ENCODE results near the gene ABR. TPM values are rescaled to one million over a fixed set of nuclear protein-coding genes. Genes with fewer than 3 reads are reported as not detected.

ABR gene
- total RNA-seq, 1 experiment from 2014 or later = 172 TPM

DNA sequence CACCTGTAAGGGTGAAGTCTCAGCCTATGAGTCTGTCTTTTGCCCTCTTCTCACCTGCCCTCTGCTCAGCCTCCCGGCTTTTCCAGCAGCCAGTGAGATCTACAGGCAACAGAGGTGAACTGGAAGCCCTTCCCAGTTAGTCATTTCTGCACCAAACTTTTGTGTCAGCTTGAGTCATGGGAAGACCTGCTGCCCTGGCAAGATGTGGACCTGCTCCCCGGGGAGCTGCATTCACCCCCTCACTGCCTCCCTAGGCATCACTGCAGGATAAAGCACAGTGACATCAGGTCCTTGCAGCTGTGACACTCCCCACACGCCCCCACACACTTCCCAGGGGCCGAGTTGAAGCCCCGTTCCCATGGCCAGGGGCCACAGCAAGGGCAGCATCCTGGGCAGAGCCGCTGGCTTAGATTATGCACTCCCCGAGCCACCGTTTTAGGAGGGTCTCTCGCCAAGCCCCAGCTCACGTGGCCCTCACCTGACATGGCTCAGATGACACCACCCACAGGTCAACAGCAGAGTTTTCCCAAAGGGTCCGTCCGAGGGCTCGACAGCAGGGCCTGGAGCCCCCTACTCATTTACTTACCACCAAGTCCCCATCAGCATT lies 6.5 kb upstream of the ABR start:
- peaks cover 18% of the 10 kb centered on the region for H3K4me1 ChIP-seq (ENCODE audit: control insufficient read depth, insufficient read depth, low read length)
- no peaks in the 10 kb centered on the region for H3K36me3 ChIP-seq (ENCODE audit: control insufficient read depth, insufficient read depth, low read length)
- H3K9me3 ChIP-seq (ENCODE audit: control insufficient read depth, insufficient read depth, low read depth, low read length) = no peaks in the 10 kb centered on the region
- no peak for ATAC-seq
- DNase-seq (ENCODE audit: low read depth, low spot score) = no peak
- no peak overlapping the region for H3K27ac ChIP-seq (ENCODE audit: low read length)
- in situ Hi-C loops (cut with HindIII; ENCODE audit: low pct_unique_long_range_greater_than_20kb, low sequenced_read_pairs) = no loop called here
- no peaks in the 10 kb centered on the region for H3K27me3 ChIP-seq (ENCODE audit: control insufficient read depth, insufficient read depth, low read length)
- TF ChIP-seq SIN3A (IDR thresholded peaks at IDR 0.05; ENCODE audit: borderline replicate concordance, insufficient read depth, low read depth, low read length) = no peak
- TF ChIP-seq POLR2AphosphoS5 (IDR thresholded peaks at IDR 0.05; ENCODE audit: low read depth, low read length) = no peak
- TF ChIP-seq TCF7L2 (IDR thresholded peaks at IDR 0.05; ENCODE audit: low read depth, low read length) = no peak
- TF ChIP-seq, protein P1, sequence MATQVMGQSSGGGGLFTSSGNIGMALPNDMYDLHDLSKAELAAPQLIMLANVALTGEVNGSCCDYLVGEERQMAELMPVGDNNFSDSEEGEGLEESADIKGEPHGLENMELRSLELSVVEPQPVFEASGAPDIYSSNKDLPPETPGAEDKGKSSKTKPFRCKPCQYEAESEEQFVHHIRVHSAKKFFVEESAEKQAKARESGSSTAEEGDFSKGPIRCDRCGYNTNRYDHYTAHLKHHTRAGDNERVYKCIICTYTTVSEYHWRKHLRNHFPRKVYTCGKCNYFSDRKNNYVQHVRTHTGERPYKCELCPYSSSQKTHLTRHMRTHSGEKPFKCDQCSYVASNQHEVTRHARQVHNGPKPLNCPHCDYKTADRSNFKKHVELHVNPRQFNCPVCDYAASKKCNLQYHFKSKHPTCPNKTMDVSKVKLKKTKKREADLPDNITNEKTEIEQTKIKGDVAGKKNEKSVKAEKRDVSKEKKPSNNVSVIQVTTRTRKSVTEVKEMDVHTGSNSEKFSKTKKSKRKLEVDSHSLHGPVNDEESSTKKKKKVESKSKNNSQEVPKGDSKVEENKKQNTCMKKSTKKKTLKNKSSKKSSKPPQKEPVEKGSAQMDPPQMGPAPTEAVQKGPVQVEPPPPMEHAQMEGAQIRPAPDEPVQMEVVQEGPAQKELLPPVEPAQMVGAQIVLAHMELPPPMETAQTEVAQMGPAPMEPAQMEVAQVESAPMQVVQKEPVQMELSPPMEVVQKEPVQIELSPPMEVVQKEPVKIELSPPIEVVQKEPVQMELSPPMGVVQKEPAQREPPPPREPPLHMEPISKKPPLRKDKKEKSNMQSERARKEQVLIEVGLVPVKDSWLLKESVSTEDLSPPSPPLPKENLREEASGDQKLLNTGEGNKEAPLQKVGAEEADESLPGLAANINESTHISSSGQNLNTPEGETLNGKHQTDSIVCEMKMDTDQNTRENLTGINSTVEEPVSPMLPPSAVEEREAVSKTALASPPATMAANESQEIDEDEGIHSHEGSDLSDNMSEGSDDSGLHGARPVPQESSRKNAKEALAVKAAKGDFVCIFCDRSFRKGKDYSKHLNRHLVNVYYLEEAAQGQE (IDR thresholded peaks at IDR 0.05; ENCODE audit: insufficient read depth in 1 of 2, low read depth in 2 of 2, low read length in 1 of 2) = no peak
- TF ChIP-seq, protein P2, sequence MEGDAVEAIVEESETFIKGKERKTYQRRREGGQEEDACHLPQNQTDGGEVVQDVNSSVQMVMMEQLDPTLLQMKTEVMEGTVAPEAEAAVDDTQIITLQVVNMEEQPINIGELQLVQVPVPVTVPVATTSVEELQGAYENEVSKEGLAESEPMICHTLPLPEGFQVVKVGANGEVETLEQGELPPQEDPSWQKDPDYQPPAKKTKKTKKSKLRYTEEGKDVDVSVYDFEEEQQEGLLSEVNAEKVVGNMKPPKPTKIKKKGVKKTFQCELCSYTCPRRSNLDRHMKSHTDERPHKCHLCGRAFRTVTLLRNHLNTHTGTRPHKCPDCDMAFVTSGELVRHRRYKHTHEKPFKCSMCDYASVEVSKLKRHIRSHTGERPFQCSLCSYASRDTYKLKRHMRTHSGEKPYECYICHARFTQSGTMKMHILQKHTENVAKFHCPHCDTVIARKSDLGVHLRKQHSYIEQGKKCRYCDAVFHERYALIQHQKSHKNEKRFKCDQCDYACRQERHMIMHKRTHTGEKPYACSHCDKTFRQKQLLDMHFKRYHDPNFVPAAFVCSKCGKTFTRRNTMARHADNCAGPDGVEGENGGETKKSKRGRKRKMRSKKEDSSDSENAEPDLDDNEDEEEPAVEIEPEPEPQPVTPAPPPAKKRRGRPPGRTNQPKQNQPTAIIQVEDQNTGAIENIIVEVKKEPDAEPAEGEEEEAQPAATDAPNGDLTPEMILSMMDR (IDR thresholded peaks at IDR 0.05) = no peak
- no TSS peak for BruUV-seq (replicated peaks)
- ChIA-PET POLR2A (interaction anchor here (0.6 kb wide), 1 partner anchor 301 kb away, joined by 5 read pairs; no protein-coding TSS in a partner anchor), CTCF (no interaction called here)
- intact Hi-C loops (cut with micrococcal nuclease; ENCODE audit: unreplicated experiment) = loop anchor here (5.0 kb wide), 1 partner anchor 64 kb away; no protein-coding TSS in a partner anchor
- no peak overlapping the region for H3K4me3 ChIP-seq (ENCODE audit: low read depth in 2 of 2, low read length in 2 of 2)

DNA sequence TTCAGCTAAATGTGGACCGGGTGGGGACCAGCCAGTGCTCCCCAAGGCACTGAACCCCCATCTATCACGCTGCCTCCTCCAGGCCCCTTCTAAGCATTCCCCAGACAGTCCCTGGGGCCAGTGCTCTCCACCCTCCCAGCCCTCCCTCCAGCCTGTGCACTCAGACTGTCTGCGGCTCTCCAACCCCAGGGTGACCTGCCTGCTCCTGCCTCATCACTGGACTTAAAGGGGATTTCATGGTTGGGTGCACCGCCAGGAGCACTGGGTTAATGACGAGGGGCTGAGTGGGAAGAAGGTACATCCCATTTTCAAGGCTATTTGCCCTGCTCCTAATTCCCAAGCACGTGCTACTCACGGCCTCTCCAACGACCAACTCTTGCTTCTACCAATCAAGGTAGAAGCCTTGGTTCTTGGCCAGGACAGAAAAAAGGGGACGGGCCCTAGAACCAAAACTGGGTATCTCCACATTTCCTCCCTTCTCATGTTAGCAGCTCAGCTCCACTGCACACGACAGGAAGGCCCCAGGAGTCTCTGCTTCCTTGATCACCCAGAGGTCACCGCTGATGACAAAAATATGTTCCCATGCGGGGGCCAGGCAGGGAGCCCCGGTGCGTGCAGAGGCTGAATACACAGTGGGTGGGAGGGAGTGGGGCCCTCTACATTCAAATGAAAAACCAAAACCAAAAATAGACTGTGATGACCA lies 3.5 kb upstream of the ABR start:
- ChIA-PET POLR2A (no interaction called here), CTCF (no interaction called here)
- in situ Hi-C loops (cut with HindIII; ENCODE audit: low pct_unique_long_range_greater_than_20kb, low sequenced_read_pairs) (no loop called here), intact Hi-C loops (cut with micrococcal nuclease; ENCODE audit: unreplicated experiment) (no loop called here)
- Histone ChIP-seq H3K4me3 (ENCODE audit: low read depth in 2 of 2, low read length in 2 of 2) (no peak overlapping the region), H3K27ac (ENCODE audit: low read length) (no peak overlapping the region), H3K9me3 (ENCODE audit: control insufficient read depth, insufficient read depth, low read depth, low read length) (no peaks in the 10 kb centered on the region), H3K27me3 (ENCODE audit: control insufficient read depth, insufficient read depth, low read length) (no peaks in the 10 kb centered on the region), H3K36me3 (ENCODE audit: control insufficient read depth, insufficient read depth, low read length) (no peaks in the 10 kb centered on the region), H3K4me1 (ENCODE audit: control insufficient read depth, insufficient read depth, low read length) (peaks cover 25% of the 10 kb centered on the region)
- no peak for ATAC-seq
- BruUV-seq (replicated peaks) = no TSS peak
- TF ChIP-seq POLR2AphosphoS5 (IDR thresholded peaks at IDR 0.05; ENCODE audit: low read depth, low read length) = no peak
- TF ChIP-seq, protein P2 (IDR thresholded peaks at IDR 0.05) = no peak
- TF ChIP-seq SIN3A (IDR thresholded peaks at IDR 0.05; ENCODE audit: borderline replicate concordance, insufficient read depth, low read depth, low read length) = no peak
- TF ChIP-seq, protein P1 (IDR thresholded peaks at IDR 0.05; ENCODE audit: insufficient read depth in 1 of 2, low read depth in 2 of 2, low read length in 1 of 2) = no peak
- no peak for TF ChIP-seq TCF7L2 (IDR thresholded peaks at IDR 0.05; ENCODE audit: low read depth, low read length)
- DNase-seq (ENCODE audit: low read depth, low spot score) = no peak
